ENCODE data around the gene LRP1B.

LRP1B gene

DNA sequence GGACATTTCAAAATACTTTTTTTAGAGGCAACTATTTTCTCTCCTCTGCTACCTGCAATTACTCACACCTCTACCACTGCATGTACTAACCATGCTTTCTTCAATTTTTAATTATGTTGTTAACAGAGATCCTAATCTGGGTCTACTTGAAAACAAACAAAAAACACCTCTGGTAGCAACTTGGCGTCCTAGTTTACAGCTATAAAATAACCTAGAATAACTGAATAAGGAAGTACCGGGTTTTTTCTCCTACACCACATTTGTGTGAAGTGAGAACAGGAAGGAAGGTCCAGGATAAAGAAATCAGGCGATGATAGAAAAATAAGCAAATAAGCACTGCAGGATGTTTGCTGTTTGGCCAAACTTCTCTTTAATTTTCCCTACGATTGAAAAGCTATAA lies 633.5 kb downstream of the LRP1B start:
- DNase-seq = peak; percentile 18

DNA sequence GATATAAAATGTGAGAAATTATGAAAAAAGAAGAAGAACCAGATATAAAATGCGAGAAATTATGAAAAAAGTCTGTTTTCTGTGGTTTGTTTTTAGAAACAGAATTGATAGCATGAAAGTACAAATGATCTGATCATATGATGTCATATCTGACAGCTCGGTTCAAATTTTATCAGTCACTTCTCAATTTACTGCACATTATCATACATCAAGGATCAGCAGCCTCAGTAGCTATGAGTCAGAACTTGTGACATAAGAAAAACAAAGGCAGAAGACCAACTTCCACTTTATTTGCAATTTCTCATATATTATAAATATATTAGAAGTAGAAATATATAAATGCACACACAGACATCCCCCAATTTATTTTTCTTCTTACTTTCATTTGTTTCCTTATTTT lies 634.0 kb downstream of the LRP1B start:
- no peak for DNase-seq

DNA sequence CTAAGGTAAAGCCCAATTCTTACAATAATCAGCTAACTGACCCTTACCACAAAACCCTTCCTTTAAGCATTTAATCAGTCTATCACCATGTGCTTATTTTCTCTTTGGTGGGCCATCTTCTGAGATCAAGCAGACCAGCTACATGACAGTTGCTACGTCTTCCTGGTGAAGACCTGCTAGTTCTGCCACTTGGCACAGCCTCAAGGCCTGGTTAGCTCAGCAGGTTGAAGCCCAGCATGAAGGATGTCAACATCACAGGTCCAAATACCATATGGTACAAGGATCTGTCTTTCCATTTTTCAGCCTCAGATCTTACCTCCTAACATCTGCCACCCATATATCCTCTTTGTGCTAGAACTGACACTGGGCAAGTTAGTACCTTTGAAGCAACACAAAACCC lies 636.9 kb downstream of the LRP1B start:
- DNase-seq = no peak

DNA sequence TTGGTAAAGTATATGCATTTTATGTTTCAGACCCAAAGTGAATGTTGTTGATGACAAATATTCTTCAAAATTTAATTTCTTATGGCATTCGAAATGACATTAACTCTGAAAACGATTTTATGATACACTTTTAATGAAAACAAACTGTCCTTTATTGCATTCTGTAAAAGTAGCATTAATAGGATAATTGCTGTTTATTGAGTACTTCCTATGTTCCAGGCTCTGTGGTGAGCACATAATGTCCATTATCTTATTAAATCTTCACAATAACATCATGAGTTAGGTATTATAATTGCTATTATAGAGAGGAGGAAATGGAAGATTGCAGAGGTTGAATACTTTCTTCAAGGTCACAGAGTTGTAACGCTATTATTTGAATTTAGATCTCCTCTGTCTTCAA lies 638.0 kb downstream of the LRP1B start:
- no peak for DNase-seq

DNA sequence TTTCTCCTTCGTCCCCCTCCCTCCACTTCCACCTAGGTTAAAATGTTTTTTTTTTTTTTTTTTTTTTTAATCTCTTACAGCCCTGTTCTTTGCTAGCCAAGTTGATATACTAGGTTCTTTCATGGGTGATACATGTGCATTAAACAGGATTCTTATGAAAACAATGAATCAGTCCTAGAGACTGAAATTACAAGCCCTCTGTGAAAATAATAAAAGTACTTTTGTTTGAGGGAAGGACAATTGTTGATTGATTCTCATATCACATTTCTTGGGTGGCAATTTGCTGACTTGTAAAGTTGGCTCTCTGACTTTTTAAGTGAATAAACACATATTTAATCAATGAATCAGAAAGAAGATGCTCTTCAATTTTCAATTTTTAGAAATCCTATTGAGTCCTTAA lies 639.9 kb downstream of the LRP1B start:
- DNase-seq = no peak

DNA sequence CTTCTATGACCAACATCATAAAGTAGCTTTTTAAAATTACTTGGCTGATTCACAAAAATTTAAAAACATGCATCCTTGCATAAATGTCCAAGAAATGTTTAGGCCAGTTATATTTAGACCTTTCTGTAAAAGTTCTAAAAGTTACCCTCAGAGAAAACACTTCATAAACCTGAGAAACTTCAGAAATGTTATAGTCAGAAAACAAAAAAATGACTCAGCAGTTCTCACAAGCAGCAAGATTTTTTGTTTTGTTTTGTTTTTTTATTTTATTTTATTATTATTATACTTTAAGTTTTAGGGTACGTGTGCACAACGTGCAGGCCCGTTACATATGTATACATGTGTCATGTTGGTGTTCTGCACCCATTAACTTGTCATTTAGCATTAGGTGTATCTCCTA lies 648.1 kb downstream of the LRP1B start:
- DNase-seq = no peak

DNA sequence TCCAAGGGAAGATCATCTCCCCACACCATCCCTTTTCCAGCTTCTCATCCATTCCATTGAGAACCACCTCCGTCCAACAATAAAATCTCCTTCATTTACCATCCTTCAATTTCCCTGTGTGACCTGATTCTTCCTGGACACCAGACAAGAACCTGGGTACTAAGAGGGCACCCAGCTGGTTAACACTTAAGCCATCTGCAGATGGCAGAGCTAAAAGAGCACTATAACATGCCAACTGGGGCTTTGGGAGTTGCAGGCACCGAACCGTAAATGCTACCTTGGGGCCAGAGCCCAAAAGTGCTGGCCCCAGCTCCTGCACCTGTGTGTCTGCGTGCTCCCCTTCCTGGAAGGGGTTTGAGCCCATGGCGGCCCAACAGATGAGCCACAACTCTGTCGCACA lies 655.0 kb downstream of the LRP1B start:
- DNase-seq = no peak

DNA sequence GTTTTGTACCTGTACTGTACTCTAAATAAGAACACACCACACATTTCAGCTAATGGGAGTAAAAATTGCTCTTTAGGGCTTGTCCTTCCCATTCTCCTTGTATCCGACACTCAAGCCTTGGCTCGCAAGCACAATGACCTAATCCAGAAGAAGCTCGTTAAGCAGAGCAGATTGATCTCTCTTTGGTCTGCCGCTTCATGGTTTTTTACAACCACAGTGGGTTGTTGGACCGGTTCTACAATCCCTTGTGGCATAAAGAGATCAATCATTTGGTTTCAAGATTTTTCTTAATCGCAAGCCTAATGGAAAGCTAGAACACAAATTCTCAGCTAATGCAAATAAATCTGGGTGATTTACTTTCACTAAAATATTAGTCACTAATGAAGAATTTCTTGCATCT lies 662.1 kb downstream of the LRP1B start:
- DNase-seq = no peak

DNA sequence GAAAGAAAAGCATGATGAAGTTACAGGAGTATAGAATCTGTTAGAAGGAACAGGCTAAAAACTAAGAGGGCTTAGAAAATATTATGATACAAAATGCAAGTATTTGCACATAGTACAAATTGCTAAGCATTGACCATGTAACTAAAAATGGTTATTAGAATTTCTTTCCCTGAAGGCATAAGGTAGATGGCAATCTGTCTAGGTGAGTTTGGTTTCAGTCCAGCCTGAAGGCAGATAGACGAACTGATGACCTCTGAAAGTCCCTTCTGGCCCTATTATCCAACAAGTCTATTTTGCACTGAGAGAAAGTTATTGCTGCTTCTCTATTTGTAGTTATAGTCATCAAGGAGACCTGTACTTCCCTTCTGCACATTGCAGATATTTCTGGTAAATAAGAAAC lies 663.5 kb downstream of the LRP1B start:
- no peak for DNase-seq

DNA sequence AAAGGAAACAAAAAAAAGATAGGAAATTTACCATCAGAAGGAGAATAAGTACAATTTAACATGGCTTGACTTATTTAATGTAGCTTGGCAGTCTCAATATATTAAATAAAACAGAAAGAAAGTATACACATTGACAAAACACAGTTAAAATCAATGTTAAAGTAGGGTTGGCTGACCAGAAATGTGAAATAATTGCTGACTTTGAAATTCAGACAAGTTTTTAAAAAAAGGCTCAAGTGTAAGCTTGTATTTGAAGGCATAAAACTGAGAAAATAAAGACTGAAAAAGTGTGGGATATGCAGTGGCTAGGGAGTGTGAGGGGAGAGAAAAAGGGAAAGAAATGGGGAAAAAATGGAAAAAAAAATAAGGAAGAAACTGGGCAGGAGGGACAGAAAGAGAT lies 665.8 kb downstream of the LRP1B start:
- no peak for DNase-seq

DNA sequence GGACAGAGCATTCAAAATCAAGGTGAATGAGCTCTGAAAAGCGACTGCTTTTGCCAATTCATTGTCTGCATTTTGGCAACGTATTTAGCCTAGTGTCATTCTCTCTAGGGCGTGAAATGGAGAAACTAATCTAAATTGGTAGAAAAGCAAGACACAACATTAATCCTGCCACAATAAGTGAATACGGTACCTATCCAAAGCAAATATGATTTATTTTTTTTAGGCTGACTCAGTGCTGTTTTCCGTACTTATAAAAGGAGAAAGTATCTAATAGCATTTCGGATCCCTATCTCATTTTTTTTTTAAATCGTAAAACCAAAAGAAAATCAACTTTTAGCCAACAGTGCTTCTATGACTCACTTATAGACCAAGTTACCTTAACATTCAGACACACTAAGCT lies 672.5 kb downstream of the LRP1B start:
- DNase-seq = no peak

DNA sequence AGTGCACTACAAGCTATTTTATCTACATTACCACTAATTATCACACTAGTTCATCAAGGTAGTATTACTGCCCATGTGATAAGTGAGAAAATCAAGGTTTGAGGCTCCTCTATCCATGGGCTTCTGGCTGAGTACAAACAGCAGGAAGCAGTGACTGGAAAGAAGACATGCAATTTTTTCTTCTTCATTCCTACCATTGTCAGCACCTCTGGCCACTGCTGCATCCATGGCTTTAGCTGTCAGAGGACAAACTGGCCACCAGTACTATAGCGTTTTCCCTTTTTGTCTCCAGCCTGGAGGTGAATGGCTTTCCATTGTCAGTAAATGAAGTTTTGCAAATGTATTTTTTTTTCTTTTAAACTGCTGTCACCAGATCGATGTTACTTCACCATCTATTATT lies 674.9 kb downstream of the LRP1B start:
- DNase-seq = no peak

DNA sequence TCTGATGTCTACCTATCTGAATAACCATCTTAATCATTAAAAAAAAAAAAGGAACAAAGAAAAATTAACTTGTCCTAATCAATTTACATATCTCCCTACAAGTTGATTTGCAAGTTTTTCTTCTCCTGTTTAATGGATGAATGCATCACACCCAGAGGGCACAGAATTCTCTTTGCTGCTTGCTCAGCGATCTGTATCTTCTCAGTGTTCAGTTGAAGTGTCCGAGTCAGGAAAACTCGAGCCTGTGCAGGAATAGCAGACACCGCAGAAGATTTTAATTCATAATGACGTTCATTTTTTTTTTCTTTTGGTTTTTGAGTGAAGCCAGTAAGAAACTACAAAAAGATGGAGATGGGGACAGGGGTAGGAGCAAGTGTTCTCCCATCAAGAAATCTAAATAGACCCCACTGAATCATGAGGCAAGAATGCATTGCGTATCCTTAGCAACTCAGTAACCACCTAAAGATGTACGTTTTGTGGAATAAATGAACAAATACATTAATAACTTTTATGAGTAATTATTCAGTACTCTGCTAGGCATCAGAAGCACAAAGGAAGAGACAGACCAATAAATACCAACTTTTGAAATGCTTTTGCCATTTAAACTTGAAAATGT lies 675.5 kb downstream of the LRP1B start:
- no peak for DNase-seq

DNA sequence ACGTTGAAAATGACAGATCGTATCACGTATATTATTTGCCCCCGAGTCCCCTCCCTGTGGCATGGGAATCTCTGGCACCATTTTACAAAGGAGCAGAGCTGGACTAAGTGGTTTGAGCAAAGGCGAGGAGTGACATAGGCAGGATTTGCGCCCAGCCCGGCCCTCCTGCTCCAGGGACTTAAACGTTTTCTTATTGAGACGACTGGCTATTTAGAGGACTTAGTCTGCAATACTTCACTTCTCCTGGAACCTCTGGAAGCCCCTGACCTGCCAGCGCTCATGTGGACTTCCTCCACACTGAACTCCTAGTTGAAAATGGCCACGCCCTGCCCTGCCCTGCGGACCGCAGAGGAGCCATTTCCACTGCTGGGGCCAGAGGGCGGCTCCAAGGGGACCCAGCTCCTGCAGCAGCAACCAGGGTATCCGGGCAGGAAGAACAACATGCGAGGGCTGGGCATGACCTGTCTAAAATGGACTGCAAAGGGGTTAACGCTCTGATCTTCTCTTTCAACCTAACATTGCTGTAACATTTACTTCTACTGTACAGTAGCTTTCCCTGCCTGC lies 690.7 kb downstream of the LRP1B start:
- DNase-seq = no peak

DNA sequence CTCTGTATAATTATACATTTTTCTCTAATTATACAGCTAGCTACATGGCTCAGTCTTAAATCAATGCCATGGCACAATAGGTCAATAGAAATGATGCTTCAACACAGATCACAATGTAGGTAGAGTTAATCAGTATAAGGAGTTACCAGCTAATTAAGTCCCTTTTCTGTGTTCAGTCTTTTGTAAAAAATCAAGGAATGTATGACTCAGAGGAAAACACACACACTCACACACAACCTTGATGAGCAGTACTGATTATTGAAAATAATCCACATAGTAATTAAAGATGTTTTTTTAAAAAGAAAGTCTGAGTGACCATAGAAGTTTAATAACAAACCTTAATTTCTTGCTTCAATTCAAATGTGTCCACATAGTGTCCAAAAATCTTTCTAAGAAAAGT lies 691.3 kb downstream of the LRP1B start:
- DNase-seq = no peak

DNA sequence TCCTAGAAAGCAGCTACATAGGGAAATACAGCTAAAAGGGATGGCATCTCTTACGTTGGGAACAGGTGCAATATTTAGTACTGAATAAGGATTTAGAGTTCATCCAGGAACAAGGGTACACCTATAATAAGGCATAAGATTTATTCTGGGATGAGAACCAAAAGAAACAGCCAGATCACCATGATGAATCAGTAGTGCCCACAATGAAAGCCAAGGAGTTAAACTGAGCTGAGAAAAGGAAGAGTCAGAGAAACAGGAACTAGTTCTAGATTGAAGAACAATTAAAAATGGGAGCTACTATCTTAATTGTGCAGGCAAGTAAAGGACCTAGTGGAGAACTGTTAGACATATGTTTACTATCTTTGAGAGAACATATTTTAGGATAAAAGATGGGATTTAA lies 692.3 kb downstream of the LRP1B start:
- DNase-seq = no peak

DNA sequence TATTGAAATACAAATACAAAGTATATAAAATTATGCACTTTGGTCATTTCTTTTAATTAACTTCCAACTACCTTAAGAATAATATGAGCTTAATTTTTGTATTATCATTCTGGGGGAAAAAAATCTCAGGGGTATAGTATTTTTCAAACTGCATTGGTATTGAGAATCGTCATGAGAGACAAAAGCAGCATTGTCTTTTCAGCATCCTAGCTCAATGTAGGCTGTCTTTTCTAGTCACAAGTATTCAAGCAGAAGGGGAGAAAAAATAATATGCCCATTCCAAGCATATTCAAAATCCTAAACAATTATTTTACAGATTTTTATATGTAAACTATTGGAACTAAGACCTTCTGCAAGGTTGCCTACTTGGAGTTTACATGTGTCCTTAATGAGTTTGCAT lies 693.3 kb downstream of the LRP1B start:
- DNase-seq = no peak

DNA sequence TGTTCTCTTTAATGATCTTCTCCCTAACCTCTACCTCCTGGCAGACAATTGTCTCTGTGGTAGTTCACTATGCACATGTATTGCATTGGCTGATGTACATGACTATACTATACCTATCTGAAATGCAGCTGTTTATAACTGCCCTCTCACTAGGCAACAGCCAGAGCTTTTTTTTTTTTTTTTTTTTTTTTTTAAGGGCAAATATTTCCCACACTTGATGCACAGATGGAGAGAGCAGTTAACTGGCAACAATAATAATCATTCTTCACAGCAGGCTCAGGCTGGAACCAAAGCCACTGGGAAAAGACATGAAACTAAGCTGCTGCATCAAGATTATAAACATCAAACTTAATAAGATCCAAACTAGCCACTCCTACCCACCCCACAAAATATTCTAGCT lies 707.7 kb downstream of the LRP1B start:
- no peak for DNase-seq

DNA sequence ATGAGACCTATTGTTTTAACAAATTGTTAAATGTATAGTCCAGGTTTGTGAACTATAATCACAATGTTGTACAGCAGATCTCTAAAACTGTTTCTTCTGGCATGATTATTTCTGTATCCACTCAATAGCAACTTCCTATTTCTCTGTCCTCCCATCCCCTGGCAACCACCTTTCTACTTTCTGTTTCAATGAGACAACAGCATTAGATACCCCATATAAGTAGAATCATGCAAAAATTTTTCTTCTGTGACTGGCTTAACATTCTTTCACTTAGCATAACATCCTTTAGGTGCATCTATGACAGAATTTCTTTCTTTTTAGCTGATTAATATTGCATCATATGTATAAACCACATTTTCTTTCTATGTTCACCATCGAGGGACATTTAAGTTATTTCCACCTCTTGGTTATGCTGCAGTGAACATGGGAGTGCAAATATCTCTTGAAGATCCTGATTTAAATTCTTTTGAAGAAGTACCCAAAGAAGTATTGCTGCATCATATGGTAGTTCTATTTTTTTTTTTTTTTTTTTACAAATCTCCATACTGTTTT lies 713.5 kb downstream of the LRP1B start:
- no peak for DNase-seq

DNA sequence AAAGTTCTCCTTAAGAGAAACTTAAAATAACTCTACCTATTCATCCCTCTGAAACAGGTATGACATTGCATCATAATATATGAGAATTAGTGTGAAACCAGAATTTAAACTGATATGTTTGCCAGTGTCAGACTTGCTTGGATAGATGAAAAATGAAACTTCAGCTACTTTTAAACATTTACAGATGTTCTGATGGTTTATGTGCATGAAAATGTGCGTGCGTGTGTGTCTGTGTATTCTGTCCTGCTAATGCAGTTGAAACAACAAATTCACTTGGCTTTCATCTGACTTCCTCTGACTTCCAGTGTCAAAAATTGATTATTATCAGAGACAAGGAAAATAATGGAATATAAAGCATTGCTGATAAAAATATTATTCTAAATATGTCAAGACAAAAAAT lies 719.4 kb downstream of the LRP1B start:
- no peak for DNase-seq

DNA sequence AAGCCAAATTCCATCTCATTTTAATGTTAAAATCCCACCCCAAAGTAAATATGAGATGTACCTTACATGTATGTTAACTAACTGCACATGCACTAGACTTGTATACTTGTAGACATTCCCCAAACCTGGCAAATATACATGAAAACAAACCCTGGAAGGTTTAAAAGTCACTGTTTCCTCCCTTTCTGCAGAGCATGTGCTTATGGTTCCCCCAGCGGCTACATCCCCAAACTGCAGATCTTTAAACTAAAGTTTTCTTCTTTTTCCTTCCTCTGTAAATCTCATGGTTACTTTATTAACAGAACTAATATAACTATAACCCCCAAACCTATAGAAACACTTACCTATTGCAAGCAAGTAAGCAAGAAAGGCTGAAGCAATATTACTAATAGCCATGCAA lies 731.5 kb downstream of the LRP1B start:
- no peak for DNase-seq

DNA sequence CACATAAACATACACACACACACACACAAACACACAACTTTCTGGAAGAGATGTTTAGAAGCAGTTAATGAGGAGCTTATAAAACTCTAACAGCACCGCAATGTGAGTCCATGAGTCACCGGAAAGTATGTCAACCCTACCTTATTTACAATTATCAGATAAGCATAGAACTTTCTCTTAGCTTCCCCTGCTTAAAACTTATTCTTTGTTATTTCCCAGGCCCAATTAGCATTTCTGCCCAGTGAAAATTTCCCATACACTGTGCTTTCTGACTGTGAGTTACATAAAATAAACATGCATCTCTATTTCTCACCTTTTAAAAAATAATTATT lies 737.6 kb downstream of the LRP1B start:
- DNase-seq = no peak

DNA sequence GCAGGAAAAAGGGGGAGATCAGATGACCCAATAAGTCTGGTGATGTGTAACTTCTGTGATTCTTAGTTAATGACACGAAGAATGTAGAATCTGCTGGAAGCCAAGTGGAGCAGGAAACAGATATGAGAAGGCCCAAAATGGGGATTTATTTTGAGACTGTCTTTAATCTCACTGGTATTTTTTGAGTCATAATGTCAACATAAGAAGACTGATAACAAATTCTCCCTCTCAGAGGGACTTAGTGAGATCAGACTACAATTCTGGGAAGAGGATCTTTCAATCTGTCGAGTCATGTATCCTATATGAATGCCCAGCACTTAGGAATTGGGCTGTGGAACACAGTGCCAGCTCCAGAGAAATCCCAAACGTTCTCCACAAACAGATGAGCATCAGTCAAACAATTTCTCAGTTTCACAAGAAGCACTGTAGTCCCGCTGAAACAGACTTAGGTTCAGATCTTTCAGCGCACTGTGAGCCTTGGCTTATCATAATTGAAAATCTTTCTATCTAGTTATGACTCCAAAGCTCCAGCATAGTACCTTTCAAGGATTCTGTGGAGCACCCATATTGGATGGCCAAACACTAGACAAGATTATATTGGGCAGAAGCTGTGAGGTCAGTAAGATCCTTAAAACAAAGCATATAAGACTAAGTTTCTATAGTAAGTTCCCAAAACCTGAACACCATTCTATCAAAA lies 738.2 kb downstream of the LRP1B start:
- no peak for DNase-seq

DNA sequence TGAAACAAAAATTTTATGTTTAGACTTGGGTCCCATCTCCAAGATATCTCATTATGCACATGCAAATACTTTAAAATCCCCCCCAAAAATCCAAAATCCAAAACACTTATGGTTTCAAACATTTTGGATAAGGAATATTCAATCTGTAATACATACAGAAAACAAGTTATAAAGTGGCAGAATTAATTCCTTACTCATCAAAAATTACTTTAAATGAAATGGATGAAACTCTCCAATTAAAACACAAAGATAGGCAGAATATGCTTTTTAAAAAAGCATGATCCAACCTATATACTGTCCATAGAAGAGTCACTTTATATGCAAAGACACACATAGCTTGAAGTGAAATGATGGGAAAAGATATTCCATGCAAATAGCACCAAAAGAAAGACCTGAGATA lies 744.6 kb downstream of the LRP1B start:
- DNase-seq = no peak

DNA sequence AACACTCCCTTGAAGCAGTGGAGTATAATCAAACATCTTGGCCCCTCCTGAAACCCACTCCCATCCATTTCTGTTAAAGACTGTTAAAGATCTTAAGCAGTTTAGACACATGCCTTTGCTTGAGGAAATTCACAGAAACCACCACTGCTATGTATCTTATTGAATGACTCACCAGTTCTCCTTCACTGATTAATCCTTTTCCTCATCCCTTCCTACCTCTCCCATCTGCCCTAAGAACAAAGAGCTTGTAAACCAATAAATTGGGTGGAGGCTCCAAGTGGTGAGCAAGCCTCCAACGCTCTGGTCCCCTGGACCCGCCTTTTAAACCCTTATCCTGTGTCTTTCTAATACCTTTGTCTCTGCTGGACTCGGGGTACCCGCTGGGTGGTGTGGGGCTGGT lies 746.1 kb downstream of the LRP1B start:
- no peak for DNase-seq

Measured in GF-D8 (cell line).